ENCODE data around the gene YBX2.

YBX2 gene

DNA sequence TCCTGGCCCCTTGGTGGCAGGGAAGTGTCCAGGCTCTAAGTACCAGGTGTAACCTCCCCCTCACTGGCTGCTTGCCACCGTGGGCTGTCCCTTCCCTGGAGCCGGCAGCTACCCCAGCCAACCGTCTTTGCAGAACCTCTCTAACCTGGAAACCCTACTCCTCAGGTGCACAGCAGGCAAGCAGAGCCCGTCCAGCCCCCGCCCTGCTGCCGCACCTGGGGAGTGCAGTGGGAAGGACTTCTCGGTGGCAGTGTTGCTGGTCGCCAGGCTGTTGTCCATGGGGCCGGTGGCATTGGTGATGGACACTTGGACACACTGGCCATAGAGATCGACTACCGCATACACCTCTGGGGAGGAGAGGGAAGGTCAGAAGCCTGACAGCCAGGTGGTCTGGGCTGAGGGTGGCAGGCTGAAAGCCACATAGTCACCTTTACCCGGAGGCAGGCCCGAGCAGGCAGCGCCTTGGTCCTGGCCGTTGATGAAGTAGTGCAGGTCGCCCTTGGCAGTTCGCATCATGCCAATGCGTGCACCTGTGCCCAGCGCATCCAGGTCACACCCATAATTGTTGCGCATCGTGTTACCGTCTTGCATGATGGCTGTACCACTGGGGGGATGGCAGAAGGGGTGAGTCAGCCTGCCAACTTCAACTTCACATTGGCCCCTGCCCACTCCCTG is 28.2 kb upstream of the YBX2 start:
- no peak for DNase-seq

DNA sequence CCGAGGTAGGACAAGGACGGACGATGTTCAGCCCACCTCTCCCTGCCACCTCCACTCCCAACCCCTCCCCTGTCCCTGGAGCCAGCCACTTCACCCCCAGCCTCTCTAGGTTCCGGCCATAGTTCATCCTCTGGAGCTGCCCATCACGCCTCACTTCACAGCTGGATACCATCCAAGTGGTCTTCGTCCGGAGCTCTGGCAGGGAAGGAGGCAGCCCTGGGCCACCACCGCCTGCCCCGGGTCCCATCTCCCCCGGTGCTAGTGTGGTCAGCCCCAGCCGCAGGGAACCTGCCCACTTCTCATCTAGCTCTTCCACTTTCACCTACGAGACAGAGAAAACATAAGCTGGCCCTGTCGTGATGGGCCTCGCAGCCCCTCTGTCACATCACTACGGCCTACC is 27.0 kb upstream of the YBX2 start:
- no peak for DNase-seq

DNA sequence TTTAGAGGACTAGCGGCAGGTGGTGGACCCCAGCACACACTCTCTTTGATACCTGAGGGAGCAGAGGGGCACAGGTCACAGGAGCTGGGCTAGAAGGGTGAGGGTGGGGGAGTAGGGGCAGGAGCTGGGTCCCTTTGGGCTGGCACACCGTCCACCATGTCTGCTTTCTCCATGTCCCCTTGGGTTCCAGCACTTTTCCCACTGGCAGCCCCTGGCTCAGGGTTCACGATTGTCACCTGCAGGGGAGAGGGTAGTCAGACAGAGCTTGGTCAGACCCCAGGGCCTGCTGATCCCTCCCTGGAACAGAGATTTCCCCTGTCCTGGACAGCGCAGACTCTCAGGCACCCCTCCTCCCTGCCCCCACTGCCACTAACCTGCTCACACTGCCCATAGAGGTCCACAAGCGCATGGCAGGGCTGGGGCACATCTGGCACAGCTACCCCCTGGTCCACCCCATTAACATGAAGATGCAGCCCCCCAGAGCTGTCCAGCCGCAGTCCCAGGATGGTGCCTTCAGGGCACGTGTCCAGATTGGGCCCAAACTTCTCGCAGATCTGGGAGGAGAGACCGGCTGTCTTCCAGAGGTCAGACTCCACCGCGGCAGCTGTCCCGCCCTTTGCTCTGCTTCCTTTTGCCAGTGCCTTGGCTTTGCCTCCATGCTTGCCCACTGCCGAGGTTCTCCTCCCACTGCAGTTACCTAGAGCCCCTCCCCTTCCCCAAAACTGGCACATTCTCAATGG is 23.9 kb upstream of the YBX2 start:
- DNase-seq, result no peak

DNA sequence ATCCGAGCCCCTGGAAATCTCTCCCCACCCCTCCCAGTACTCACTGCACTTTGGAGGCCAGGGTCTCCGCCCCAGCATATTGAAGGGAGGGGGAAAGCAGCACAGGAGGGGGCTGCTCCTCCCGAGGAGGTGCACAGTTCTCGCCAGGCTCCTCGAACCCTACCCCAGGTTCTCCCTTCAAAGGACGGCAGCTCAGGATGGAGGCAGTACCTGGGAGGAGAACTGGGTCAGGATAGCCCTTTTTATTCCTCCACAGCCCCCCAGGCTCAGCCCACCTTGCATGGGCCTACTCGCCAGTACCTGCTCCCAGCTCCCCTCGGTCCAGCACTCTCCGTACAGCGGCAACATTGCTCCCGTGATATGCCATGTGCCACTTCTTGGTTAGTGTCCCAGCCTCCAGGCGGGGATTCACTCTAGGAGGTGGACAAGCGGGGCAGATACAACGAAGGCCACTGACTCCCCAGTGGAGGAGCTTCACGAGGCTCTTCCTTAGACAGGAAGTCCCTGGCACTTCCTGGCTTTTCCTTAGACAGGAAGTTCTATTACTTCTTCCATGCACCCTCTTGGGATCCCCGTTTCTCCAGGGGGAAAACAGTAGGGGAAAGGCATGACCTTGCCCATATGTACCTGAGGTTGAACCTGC is 22.8 kb upstream of the YBX2 start:
- no peak for DNase-seq

DNA sequence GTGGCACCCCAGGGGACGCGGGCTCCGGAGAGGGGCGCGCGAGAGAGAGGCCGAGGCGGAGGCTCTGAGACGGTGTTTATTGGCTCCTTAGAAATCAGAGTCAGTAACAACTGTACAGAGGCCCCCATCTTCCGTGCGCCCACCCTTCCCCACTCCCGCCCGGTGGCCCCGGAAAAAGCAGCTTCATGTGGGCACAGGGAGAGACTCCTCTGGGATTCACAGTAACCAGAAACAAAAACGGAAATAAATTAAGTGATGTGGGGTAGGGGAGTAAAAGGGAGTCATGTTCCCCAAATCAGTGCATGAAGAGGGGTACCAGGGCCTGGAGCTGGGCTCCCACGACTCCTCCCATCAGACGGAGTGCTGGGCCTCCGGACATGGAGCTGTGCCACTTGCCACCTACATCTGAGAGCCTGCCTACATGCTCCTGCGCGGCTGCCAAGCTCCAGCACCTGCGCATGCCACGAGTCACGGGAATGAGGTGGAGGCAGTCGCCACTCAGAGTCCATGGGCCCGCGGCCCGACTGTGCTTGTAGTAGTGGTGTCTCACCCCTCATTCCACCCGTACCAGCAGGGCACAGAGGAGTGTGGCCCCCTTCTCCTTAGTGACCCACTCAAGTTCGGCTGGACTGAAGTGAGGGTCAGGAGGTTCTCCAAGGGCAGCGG is 21.3 kb upstream of the YBX2 start:
- no peak for DNase-seq

DNA sequence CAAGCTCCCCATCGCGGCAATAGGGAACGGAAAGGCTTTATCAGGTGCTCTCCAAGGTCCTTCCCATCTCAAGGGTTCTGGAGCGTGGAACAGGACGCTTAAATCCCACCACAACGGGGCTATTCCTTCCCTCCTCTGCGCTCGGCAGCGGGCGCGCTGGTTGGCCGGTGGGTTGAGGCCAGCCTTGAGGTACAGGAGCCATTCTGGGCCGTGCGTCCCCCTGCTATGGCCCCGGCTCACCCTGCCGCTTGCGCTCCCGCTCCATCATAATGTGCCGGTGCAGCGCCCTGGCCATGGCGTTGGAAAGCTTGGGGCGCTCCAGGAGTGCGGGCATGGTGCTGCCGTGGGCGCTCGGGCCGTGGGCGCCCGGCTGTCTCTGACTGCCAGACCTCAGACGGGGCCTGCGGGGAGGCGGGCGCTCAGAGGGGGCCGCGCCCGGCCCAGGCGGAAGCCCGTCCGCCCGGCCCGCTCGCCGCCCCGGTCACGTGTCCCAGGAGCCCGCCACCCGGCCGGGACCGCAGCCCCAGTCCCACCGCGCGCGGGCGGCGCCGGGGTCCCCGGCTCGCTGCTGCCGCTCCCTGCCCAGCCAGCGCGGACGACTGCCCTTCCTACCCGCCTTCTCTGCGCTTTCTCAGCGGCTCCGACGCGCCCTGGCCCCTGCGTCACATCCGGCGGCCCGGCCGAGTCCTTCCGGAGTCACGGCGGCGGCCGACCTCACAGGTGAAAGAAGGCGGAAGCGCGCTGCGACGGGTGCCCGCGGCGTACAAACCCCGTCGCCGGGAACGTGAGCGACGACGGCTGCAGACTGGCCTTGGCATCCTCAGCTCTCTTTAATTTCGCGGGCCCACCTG is 20.5 kb upstream of the YBX2 start, which contains the start of gene GPS2:
TSS of gene GPS2 (minus strand) at position 642 of the 851 bp plus-strand sequence. CDS start at position 334, 308 bp downstream.
- DNase-seq, result peak; percentile 74

DNA sequence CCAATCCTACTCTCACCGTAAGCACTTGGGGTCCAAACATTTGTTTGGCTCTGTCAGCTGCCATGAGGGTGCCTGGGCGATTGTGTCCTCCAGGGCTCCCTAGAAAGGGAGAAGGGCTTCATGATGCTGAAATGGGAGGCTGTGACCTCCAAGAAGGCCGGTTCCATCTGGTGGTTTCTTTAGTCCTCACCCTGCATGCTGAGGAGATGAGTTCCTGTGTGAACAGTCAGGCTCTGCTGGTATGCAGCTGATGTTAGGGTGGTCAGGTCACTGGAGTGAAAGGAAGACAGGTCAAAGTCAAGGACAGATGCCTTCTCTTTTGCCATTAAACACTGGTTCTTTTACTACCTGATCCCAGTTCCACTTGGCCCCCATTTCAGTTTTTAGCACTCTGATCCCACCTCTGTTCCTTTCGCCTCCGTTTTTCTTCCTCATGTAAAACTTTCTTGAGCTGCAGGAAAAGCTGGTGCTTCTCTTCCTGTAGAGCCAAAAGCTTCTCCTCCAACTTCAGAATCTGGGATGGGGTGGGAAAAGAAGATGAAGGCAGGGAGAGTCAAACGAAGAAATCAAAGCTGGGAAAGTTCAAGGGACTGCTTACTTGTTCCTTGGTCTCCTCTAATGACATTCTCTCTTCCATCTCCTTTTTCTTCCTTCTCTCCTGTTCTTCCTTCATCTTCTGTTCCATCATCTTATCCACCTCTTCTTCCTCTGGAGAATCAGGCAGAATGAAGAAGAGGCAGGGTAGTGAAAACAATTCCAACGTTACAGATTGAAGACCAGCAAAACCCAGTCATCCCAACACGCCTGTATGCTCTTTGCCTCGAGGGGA is 19.7 kb upstream of the YBX2 start:
- no peak for DNase-seq

DNA sequence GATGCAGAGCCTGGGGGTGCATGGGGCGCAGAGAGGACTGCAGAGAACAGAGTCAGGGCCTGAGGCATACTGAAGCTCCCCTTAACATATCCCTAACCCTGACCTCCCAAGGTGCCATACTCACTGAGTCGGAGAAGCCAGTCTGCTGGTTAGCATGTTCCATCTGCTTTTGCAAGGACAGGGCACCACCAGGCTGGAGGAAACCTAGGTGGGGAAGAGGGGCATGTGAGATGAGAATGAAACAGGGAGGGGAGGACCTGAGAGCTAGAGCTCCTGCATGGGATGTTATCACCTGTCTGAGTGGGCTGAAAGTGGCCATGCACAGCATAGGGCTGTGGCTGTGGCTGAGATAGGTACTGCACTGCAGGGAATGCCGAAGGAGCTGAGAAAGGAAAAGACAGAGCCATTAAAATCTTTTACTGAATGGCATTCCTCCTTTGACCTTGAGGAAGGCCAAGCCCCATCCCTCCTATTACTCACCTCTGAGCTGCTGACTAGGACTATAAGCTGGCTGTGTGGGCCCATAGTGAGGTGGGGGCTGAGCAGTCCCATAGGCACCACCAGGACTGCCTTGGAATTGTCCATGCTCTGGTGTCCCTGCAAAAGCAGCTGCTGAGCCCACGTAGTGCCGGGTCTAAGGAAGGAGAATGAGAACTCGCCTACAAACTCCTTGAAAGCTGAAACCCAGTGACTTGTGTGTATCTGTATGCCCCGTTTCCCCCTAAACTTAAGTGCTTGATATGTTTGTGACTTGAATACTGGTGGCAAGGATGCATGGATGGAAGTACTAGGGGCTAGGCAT is 18.9 kb upstream of the YBX2 start:
- no peak for DNase-seq

DNA sequence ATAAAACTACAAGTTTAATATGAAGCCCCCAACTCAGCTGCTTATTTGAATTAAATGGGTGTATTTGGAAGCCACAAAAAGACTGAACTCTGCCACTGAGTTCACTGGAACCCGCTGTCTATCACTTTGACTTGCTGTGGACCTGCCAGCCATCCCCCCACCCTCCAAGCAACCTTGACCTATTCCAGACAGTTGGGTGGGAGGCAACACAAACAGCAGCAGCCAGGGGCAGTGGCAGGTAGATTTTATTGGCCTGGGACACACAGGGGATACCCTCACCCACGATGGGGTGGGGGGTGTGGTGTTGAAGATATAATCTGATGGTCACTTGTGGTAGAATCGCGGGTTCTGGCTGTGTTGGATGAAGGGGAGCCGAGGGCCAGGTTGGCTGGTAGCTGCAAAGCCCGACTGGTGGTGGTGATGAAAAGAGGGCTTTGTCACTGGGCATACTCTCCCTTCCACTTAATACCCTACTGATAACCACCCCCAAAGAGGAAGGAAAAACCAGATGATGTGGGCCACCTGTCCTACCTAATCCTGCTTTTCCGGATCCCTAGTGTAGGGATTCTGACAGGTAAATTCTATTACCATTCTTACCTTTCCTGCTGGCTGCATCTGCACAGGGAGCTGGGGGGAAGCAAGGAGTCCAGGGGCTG is 18.1 kb upstream of the YBX2 start:
- DNase-seq, result no peak

DNA sequence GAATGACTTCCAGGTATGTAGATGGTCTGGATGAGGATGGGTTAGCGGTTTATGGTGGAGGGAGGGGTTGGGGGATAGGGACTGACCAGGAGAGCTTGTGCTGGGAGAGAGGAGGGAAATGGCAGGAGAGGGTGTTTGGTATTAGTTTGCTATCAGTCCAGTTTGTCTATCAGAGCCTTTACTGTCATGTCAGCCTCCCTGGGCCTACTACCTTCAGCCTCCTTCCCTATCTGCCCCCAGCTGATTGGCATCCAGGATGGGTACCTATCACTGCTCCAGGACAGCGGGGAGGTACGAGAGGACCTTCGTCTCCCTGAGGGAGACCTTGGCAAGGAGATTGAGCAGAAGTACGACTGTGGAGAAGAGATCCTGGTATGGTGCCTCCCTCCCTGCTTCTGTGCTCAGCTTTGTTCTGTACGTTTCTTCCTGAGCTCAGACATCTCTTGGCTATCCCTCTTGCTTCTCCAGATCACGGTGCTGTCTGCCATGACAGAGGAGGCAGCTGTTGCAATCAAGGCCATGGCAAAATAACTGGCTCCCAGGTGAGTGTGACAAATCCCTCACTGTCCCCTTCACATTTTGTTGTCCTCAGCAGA is 16.8 kb upstream of the YBX2 start:
- no peak for DNase-seq

DNA sequence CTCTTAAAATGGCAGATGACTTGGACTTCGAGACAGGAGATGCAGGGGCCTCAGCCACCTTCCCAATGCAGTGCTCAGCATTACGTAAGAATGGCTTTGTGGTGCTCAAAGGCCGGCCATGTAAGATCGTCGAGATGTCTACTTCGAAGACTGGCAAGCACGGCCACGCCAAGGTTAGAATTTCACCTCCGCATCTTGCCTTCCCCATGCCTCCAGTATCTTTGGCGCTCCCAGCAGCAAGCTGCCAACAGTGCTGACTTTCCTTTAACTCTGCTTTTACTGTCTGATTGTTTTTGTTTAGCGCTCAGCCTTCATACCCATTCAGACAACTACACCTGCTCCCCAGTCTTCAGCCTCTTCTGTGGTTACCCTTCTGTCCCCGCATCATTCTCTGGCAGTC is 15.2 kb upstream of the YBX2 start:
- no peak for DNase-seq

DNA sequence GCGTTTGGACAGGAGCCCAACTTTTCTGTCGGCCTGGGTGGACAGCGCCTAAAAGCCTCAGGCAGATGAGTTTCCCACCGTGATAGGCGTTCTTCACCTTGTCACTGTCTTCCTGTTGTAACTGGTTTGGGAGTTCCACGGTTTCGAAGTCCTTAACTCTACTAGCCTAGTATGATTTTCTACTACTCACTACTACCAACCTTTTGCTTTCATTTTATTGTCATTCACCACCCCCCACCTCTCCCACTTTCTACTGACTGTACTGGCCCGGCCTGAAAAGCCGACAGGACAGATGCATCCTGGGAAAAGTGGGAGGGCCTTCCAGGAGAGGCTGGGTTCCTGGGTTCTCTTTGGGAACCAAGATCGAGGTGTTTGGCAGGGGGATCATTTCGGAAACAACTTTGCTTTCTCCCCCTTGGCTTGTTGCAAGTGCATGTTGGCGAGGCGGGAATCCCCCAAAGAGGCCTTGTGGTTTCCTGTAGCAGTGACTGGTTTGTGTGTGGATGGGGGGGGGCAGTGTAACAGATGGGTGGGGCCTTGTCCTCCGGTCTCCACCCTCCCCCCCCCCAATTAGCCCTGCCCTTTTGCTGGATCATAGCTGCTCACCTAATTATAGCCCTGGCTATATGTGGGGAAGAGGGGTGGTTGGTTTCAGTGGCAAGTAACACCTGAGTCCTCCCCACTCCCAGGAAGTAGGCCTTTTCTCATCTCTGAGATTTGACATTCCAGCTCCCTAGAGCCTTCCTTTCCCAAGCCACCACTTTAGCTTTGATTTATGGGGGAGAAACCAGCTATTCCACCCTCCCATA is 14.4 kb upstream of the YBX2 start:
- no peak for DNase-seq

DNA sequence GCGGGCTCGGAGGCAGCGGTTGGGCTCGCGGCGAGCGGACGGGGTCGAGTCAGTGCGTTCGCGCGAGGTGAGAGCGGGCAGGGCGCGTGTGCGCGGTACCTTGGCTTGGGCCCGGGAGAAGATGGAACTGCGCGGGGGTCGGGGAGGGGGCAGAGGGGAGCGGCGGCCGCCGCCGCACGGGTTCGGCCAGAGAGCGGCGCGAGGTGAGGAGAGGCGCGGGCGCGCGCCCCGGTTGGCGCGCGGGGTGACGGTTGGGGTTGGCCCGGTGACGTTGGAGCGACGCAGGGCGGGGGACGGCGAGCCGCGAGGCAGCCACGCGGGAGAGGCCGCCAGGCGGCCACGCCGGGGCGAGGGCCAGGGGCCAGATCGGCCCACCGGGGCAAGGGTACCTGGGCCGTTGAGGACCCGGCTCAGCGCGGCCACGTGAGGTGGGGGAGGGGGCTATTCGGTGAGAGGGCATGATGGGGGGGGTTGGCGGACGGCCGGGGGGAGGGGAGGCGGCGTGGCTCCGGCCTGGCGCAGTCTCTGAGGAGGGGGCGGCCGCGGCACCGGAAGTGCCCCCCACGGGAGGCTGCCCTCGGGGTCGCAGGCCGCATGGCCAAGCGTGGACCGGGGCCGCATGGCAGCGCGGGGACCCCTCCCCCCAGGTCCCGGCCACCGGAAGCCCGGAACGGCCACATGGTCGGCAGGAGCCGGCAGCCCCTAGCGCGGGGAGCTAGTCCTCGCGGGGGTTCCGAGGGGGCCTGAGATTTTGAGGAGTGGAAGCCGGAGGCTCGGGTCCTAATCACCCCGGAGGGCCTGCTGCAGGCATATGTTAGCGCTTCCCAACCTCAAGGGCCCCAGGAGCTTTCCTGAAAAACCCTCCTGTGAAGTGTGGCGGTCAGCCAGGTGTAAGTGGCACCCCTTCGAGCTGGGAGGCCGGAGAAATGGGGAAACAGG is 13.5 kb upstream of the YBX2 start:
- DNase-seq, result no peak

DNA sequence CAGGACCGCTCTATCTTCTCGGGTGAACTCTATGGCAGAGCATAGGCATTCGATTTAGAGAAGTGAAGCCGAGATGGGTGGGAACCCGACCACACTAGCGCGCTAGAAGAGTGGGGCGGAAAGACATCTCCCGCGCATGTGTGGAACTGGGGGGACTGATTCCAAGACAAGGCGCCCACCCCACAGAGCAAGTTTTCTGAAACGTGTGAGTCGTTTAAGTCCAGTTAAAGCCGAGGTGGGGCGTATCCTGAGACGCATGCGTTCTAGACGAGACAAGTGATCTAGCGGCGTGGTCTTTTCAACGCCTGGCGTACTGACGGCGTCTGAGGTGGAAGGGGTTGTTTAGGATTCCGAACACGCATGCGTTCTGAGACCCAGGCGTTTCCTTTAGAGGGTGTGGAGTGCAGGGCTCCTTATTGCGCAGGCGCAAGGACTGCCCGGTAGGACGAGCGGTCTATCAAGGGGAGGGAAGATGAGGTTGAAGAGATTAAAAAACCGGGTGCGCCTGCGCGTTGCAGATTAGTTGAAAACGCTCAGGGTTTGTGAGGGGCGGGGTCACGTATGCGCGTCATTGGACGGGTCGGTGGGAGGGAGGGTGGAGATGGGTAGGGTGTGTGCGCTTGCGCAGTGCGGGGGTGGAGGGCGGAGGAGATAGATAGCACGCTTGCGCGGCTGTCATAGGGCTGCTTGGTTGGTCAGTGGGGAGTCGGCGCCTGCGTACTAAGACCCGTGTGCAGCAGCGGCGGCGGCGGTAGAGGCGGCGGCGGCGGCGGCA is 12.7 kb upstream of the YBX2 start, which contains the start of gene EIF5A:
TSS of gene EIF5A (plus strand) at position 718 of the 775 bp plus-strand sequence. CDS start 2,008 bp downstream, outside the sequence.
- DNase-seq, result peak; percentile 98

DNA sequence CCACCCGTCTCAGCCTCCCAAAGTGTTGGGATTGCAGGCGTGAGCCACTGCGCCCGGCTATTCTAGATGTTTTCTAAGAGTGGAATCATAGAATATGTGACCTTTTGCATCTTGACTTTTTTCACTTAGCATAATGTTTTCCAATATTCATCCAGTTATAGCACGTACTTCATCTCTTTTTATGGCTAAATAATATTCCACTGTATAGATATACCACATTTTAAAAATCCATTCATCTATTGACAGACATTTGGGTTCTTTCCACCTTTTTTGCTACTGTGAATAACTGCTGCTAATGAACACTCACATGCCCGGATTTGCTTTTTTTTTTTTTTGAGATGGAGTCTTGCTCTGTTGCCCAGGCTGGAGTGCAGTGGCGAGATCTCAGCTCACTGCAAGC is 9.7 kb upstream of the YBX2 start:
- no peak for DNase-seq

DNA sequence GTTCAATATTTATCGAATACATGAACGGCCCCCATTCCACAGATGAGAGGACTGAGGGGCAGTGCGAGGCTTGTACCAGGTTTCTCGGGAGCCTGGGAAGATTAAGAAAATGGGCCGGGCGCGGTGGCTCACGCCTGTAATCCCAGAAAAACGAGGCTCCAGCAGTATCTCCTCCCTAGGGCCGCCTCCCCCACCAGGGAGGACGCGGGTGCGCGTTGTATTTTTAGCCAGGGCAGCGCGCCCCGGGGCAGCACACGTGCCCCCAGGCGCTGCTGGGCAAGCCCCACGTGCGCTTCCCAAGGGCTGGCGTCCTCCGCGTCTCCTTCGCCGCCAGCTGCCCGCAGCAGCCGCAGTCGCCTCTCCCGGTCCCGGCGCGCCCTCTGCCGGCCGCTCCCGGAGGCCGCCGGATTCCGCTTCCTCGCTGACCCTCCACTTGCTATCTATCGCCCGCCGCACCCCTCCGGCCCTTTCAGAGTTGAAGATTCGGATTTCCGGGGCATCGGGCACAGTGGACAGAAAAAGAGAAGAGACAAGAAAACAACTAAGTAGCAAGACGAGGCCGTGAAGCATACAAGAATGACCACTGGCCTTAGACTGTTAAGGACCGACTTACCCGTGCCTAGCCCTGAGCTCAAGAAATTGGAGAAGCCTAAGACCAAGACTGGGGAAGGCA is 1.9 kb upstream of the YBX2 start:
- peak; percentile 38 for DNase-seq

All from NCI-H1092 (cell line).